Erythroblast (primary cell): ENCODE results near the gene CIAO1.
"Not testable (repeated sequence)": the region's sequence is repeated elsewhere in the genome, so short reads cannot be mapped to it uniquely, and the experiment has no call there.

Experiments
- DNase-seq, 2 experiments: peaks; one replicate each; lab custom pipeline; 2025; lab: John Stamatoyannopoulos, UW
- GATA1 ChIP-seq: IDR thresholded peaks from 2 replicates; pipeline ENCODE4 v1.6.1; 2011; ENCODE audit warnings: low read depth, mild to moderate bottlenecking, control low read depth, low read length, moderate library complexity
- POLR2A ChIP-seq: IDR thresholded peaks from 2 replicates; pipeline ENCODE4 v1.6.1; 2011; ENCODE audit warnings: mild to moderate bottlenecking, low read length

The CIAO1 gene

GRCh38 chr2:96265840-96266679 is at the start of gene CIAO1, which contains the start of gene TMEM127:
CIAO1 (plus strand) TSS chr2:96266225; CDS start chr2:96266351, 126 bp downstream.
TMEM127 (minus strand) TSS chr2:96265997; CDS start chr2:96265381, 616 bp downstream.
- peak; percentile 98 to 99 for DNase-seq
- TF ChIP-seq GATA1: no peak
- TF ChIP-seq POLR2A: peak; percentile 86

DNA sequence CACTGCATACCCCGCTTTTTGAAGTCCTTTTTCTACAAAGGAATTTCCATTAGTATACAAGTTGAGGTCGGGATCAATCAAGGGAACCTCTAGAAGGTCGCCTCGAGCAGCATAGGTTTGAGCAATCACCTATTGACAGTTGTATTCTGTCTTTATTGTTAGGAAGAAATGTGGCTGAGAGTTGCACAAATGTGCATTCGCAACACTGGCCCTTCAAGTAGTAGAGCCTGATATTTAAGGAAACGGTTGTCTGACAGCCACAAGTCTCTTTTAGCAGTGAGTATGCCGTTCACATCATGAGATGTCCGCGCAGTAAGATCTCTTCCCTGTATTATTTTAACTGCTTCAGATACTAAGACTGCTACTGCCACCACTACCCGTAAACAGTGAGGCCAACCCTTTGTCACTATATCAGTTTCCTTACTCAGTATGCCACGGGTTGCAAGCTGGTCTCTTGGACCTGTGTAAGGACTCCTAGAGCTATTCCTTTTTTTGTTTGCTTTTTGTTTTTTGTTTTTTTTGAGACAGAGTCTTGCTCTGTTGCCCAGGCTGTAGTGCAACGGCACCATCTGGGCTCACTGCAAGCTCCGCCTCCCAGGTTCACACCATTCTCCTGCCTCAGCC is 47.4 kb upstream of the CIAO1 start:
- DNase-seq: no peak
- no peak for TF ChIP-seq GATA1

- not testable (repeated sequence) for DNase-seq
Observed at GRCh38 chr2:96219959-96220358, 46.1 kb upstream of the CIAO1 start.

GRCh38 chr2:96221106-96221505 is 44.9 kb upstream of the CIAO1 start:
- not testable (repeated sequence) for DNase-seq

GRCh38 chr2:96225016-96225533 is 41.0 kb upstream of the CIAO1 start:
- DNase-seq: peak; percentile 21 to 44
- TF ChIP-seq POLR2A: no peak
- no peak for TF ChIP-seq GATA1

DNA sequence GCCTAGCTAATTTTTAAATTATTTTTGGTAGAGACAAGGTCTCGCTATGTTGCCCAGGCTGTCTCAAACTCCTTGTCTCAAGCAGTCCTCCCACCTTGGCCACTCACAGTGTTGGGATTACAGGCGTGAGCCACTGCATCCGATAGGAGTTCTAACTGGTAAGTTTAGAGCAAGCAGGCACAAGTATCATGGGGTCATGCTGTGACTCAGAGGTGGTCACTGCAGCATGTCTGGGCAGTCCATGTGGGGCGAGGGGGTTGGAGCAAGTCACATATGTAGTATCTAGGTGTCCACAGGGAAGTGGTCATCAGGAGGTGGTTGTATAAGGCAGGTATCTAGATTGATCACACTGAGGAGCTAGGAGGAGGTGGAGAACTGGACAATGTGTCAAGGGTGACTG is 34.7 kb upstream of the CIAO1 start:
- no peak for TF ChIP-seq POLR2A
- no peak for TF ChIP-seq GATA1
- DNase-seq: no peak

- TF ChIP-seq POLR2A (no peak), GATA1 (no peak)
- DNase-seq: no peak
Observed at GRCh38 chr2:96233436-96233835, 32.6 kb upstream of the CIAO1 start.

- DNase-seq: no peak
- no peak for TF ChIP-seq POLR2A
- TF ChIP-seq GATA1: no peak
Observed at GRCh38 chr2:96233880-96234316, 32.1 kb upstream of the CIAO1 start.

DNA sequence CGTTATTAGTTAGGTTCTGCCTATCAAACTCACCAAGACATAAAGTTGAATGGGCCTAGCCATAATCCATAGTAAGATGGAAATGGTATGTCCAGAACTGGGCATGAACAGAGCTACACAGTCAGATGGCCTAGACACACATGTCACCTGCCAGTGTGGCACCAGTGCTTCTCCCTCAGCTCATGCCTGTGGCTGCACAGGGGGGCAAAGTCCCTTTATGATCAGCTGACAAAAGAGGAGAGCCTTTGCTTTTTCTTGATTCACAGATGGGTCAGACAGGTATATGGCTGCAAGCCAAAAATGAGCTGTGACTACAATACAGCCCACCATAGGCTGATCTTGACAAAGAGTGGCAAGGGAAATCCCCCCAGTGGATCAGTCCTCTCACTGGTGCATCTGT is 29.1 kb upstream of the CIAO1 start:
- no peak for TF ChIP-seq POLR2A
- TF ChIP-seq GATA1: no peak
- no peak for DNase-seq

GRCh38 chr2:96238266-96238665 is 27.8 kb upstream of the CIAO1 start:
- TF ChIP-seq POLR2A: no peak
- TF ChIP-seq GATA1: no peak
- no peak for DNase-seq

DNA sequence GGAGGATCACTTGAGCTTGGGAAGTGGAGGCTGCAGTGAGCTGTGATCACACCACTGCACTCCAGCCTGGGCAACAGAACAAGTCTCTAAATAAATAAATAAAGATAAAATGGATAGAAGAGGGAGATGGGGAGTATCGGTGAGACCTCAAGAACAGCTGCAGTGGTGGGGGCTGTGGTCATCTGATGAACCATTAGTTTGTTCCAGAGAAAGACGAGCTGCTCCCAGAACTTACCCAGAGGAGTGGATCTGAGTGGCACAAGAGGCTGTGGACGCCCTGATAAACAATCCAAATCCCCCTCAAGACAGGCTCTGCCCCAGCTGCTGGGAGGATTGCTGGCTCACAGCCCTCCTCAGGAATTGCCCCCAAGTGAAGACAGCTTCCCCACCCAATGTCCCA is 26.9 kb upstream of the CIAO1 start:
- TF ChIP-seq POLR2A: no peak
- no peak for TF ChIP-seq GATA1
- DNase-seq: no peak

- DNase-seq: no peak
- TF ChIP-seq POLR2A (no peak), GATA1 (no peak)
Observed at GRCh38 chr2:96239745-96240264, 26.2 kb upstream of the CIAO1 start.

GRCh38 chr2:96240341-96241038 is 25.5 kb upstream of the CIAO1 start:
- TF ChIP-seq GATA1 (no peak), POLR2A (no peak)
- no peak for DNase-seq

DNA sequence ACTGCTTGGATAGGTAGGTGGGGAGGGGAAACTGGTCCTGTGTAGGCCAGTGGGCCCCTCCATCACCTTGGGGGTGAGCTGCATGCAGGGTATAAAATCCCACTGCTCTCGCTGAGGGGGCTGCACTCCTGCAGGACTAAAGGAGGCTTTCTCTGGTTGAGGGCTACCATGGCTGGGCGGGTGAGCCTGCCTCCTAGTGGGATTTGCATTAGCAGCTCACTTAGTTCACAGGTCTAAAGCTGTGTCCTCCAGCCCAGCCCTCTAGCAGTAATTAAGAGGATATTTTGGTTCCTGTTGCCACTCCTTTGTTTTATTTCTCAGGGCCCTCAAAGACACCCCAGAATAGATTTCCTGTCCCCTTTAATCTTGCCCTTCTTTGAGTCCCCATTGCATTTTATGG is 24.8 kb upstream of the CIAO1 start:
- no peak for DNase-seq
- no peak for TF ChIP-seq GATA1
- TF ChIP-seq POLR2A: no peak
